Neural cell (in vitro differentiated cells): Measurements from ENCODE around the gene CANX. TPM values are rescaled to one million over a fixed set of nuclear protein-coding genes. Genes with fewer than 3 reads are reported as not detected.

Source experiments
- H2AFZ ChIP-seq: fragments of 200-600, 300-800 bp; sonication (generic), shearing (Covaris generic); 2 replicates; pipeline ENCODE4 v1.6.0; 2014; ENCODE audit warnings: low read depth, mild to moderate bottlenecking, antibody characterized with exemption, low read length, moderate library complexity
- H3F3A ChIP-seq: fragments of 200-600 bp; shearing (Covaris generic); 2 replicates; pipeline ENCODE4 v1.6.1; 2016; ENCODE audit warnings: mild to moderate bottlenecking, moderate library complexity, mixed read lengths, antibody characterized with exemption, low read length; ENCODE audit not compliant: insufficient read depth, poor library complexity, severe bottlenecking
- H3K27ac ChIP-seq: fragments of 200-600, 300-800 bp; sonication (generic), shearing (Covaris generic); 2 replicates; pipeline ENCODE4 v1.5.1; 2014; ENCODE audit warnings: mild to moderate bottlenecking, low read length, moderate library complexity
- H3K27me3 ChIP-seq: fragments of 300-800, 200-600 bp; sonication (generic), shearing (Covaris generic); 2 replicates; pipeline ENCODE4 v1.6.0; 2014; ENCODE audit warnings: mild to moderate bottlenecking, low read depth, low read length, moderate library complexity; ENCODE audit not compliant: insufficient read depth
- H3K36me3 ChIP-seq: fragments of 300-800, 200-600 bp; sonication (generic), shearing (Covaris generic); 2 replicates; pipeline ENCODE4 v1.5.1; 2014; ENCODE audit warnings: mild to moderate bottlenecking, antibody characterized with exemption, low read length, moderate library complexity; ENCODE audit not compliant: insufficient read depth
- H3K4me2 ChIP-seq: fragments of 300-800, 200-600 bp; sonication (generic), shearing (Covaris generic); 2 replicates; pipeline ENCODE4 v1.6.0; 2014; ENCODE audit warnings: mild to moderate bottlenecking, low read length
- H3K4me3 ChIP-seq: fragments of 300-800, 200-600 bp; sonication (generic), shearing (Covaris generic); 2 replicates; pipeline ENCODE4 v1.5.1; 2014; ENCODE audit warnings: mild to moderate bottlenecking, low read length, moderate library complexity
- H3K79me2 ChIP-seq: fragments of 200-600 bp; shearing (Covaris generic); replicated peaks from 2 replicates; pipeline ENCODE4 v1.6.0; 2014; ENCODE audit warnings: mild to moderate bottlenecking, low read length, moderate library complexity; ENCODE audit not compliant: insufficient read depth
- H3K9ac ChIP-seq: fragments of 300-800, 200-600 bp; sonication (generic), shearing (Covaris generic); 2 replicates; pipeline ENCODE4 v1.6.1; 2016; ENCODE audit warnings: mild to moderate bottlenecking, low read length, mixed read lengths
- H3K9me2 ChIP-seq: fragments of 200-600 bp; shearing (Covaris generic); 2 replicates; pipeline ENCODE4 v1.6.1; 2016; ENCODE audit warnings: mild to moderate bottlenecking, low read length, mixed read lengths; ENCODE audit not compliant: insufficient read depth
- H3K9me3 ChIP-seq: fragments of 200-600, 300-800 bp; sonication (generic), shearing (Covaris generic); 2 replicates; pipeline ENCODE4 v1.6.1; 2016; ENCODE audit warnings: mild to moderate bottlenecking, mixed run types, low read length, moderate library complexity, mixed read lengths
- H4K20me1 ChIP-seq: fragments of 200-600 bp; shearing (Covaris generic); 2 replicates; pipeline ENCODE4 v1.6.1; 2016; ENCODE audit warnings: mild to moderate bottlenecking, mixed run types; ENCODE audit not compliant: insufficient read depth
- CTCF ChIP-seq: fragments of 450-650 bp; IDR thresholded peaks from 2 replicates; pipeline ENCODE4 v1.5.1; 2014; ENCODE audit warnings: antibody characterized with exemption, mild to moderate bottlenecking, moderate library complexity; ENCODE audit not compliant: poor library complexity, severe bottlenecking
- EP300 ChIP-seq: fragments of 450-650 bp; conservative IDR thresholded peaks from 2 replicates; pipeline ENCODE4 v1.6.1; 2014; ENCODE audit warnings: antibody characterized with exemption, mild to moderate bottlenecking, moderate library complexity; ENCODE audit not compliant: poor library complexity, severe bottlenecking
- EZH2 ChIP-seq: fragments of 200-600, 300-800 bp; shearing (Covaris generic), sonication (generic); IDR thresholded peaks from 2 replicates; pipeline ENCODE4 v1.6.1; 2014; ENCODE audit warnings: antibody characterized with exemption, low read length, borderline replicate concordance, mild to moderate bottlenecking; ENCODE audit not compliant: insufficient read depth, poor library complexity, severe bottlenecking
- MXI1 ChIP-seq: fragments of 450-650 bp; conservative IDR thresholded peaks from 2 replicates; pipeline ENCODE4 v1.6.1; 2014; ENCODE audit warnings: antibody characterized with exemption, mild to moderate bottlenecking; ENCODE audit not compliant: poor library complexity, severe bottlenecking
- POLR2AphosphoS5 ChIP-seq: IDR thresholded peaks from 2 replicates; pipeline ENCODE4 v1.6.1; 2012
- RAD21 ChIP-seq: fragments of 450-650 bp; conservative IDR thresholded peaks from 2 replicates; pipeline ENCODE4 v1.6.1; 2014; ENCODE audit warnings: antibody characterized with exemption, mild to moderate bottlenecking, moderate library complexity
- SMC3 ChIP-seq: fragments of 450-650 bp; conservative IDR thresholded peaks from 2 replicates; pipeline ENCODE4 v1.6.1; 2014; ENCODE audit warnings: antibody characterized with exemption, mild to moderate bottlenecking, moderate library complexity; ENCODE audit not compliant: poor library complexity
- TAF1 ChIP-seq: IDR thresholded peaks from 2 replicates; pipeline ENCODE4 v1.6.1; 2012; ENCODE audit warnings: low read depth
- polyA plus RNA-seq: library from polyadenylated mRNA; depleted of rRNA; stranded (reverse); fragments of >200 nt; gene quantifications from 2 replicates; pipeline ENCODE4 v1.2.3, GENCODE V29; 2014
- TF ChIP-seq, protein P1 (sequence below): IDR thresholded peaks from 2 replicates; pipeline ENCODE4 v1.6.1; 2012; ENCODE audit warnings: borderline replicate concordance

CANX gene
- polyA plus RNA-seq, 1 donor from 2014 or later, result 232 TPM

DNA sequence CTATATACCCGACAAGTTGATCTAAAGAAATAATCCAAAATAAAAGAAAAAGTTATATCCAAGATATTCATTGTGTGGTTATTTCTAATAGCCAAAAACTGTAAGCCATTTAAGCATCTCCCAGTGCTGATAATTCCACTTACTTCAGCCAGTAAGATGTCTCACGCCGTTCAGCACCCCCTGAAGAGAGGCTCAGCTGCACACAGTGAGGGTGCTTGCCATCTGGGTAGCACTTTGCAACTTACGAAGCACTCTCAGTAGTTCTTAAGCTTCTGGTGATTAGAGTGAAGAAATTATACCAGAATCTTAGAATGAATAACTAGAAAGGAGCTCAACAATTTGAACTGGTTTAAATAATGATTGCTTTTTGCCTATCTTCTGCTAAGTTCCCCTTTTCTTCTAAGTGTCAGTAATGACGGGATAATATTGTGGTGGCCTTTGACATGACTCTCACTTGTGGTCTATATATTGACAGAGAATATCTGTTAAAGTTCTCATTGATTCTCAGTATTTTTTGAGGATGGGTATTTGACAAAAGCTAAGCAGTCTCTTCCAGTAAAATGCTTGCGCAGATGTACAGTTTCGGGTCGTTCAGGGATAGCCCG, 68.8 kb downstream of the CANX start:
- Histone ChIP-seq H3K9me2 (no peaks in the 10 kb centered on the region), H3F3A (no peaks in the 10 kb centered on the region), H3K36me3 (peaks cover 8% of the 10 kb centered on the region), H3K79me2 (peaks cover 24% of the 10 kb centered on the region), H4K20me1 (no peaks in the 10 kb centered on the region), H3K4me3 (no peak overlapping the region), H3K4me2 (no peak overlapping the region), H3K27me3 (no peaks in the 10 kb centered on the region), H2AFZ (no peak overlapping the region), H3K9ac (no peak overlapping the region), H3K27ac (no peak overlapping the region), H3K9me3 (no peaks in the 10 kb centered on the region)
- TF ChIP-seq EZH2 (no peak), SMC3 (no peak), TAF1 (no peak), EP300 (no peak), RAD21 (no peak), CTCF (no peak), MXI1 (no peak), POLR2AphosphoS5 (no peak)

GRCh38 chr5:179768326-179769085, 69.7 kb downstream of the CANX start:
- Histone ChIP-seq H3K79me2 (peaks cover 20% of the 10 kb centered on the region), H3K4me2 (no peak overlapping the region), H4K20me1 (no peaks in the 10 kb centered on the region), H3K27ac (no peak overlapping the region), H3K4me3 (no peak overlapping the region), H3F3A (no peaks in the 10 kb centered on the region), H3K9me2 (no peaks in the 10 kb centered on the region), H3K36me3 (peaks cover 8% of the 10 kb centered on the region), H3K27me3 (no peaks in the 10 kb centered on the region), H3K9ac (no peak overlapping the region), H2AFZ (no peak overlapping the region), H3K9me3 (no peaks in the 10 kb centered on the region)
- TF ChIP-seq MXI1 (no peak), SMC3 (no peak), RAD21 (no peak), TAF1 (no peak), CTCF (peak; percentile 12), EZH2 (no peak), EP300 (no peak)
- TF ChIP-seq, protein P1, sequence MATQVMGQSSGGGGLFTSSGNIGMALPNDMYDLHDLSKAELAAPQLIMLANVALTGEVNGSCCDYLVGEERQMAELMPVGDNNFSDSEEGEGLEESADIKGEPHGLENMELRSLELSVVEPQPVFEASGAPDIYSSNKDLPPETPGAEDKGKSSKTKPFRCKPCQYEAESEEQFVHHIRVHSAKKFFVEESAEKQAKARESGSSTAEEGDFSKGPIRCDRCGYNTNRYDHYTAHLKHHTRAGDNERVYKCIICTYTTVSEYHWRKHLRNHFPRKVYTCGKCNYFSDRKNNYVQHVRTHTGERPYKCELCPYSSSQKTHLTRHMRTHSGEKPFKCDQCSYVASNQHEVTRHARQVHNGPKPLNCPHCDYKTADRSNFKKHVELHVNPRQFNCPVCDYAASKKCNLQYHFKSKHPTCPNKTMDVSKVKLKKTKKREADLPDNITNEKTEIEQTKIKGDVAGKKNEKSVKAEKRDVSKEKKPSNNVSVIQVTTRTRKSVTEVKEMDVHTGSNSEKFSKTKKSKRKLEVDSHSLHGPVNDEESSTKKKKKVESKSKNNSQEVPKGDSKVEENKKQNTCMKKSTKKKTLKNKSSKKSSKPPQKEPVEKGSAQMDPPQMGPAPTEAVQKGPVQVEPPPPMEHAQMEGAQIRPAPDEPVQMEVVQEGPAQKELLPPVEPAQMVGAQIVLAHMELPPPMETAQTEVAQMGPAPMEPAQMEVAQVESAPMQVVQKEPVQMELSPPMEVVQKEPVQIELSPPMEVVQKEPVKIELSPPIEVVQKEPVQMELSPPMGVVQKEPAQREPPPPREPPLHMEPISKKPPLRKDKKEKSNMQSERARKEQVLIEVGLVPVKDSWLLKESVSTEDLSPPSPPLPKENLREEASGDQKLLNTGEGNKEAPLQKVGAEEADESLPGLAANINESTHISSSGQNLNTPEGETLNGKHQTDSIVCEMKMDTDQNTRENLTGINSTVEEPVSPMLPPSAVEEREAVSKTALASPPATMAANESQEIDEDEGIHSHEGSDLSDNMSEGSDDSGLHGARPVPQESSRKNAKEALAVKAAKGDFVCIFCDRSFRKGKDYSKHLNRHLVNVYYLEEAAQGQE, result no peak
